UCSD-AML1 (cell line): ENCODE data around the gene OR4B1.

Experiments used
- DNase-seq: peaks from one replicate; lab custom pipeline; 2025; ENCODE audit not compliant: unreplicated experiment; lab: John Stamatoyannopoulos, UW

OR4B1 gene

GRCh38 chr11:48248902-48249301, 32.3 kb downstream of the OR4B1 start:
- DNase-seq, result no peak

- DNase-seq, result no peak
Observed at GRCh38 chr11:48261600-48261999, 45.0 kb downstream of the OR4B1 start.

GRCh38 chr11:48263423-48263911, 46.9 kb downstream of the OR4B1 start, which contains the start of gene OR4X1:
Gene OR4X1, plus strand, starts transcription at chr11:48263861. Its CDS starts 0 bp downstream, at chr11:48263861.
- DNase-seq, result no peak
